ENCODE data around the gene OPN5. TPM values are rescaled to one million over a fixed set of nuclear protein-coding genes. Genes with fewer than 3 reads are reported as not detected.

Gene OPN5
- total RNA-seq (not detected in 2 replicates), polyA plus RNA-seq (not detected in 2 replicates), polyA minus RNA-seq (ENCODE audit: low replicate concordance) (not detected in 2 replicates)
- not detected in 2 replicates for polyA plus RNA-seq (2012)

GRCh38 chr6:47781732-47782131, at the start of gene OPN5:
TSS of gene OPN5 (plus strand) at chr6:47782032. CDS start at chr6:47782067, 35 bp downstream.
- no peaks in the 10 kb centered on the region for H3K79me2 ChIP-seq (ENCODE audit: control insufficient read depth, insufficient read depth, low read length)
- no peak for DNase-seq (ENCODE audit: low read depth in 2 of 2)
- no peaks in the 10 kb centered on the region for H3K4me1 ChIP-seq (ENCODE audit: control insufficient read depth, extremely low read depth, insufficient read depth, low read length)
- no peaks in the 10 kb centered on the region for H4K20me1 ChIP-seq (ENCODE audit: control insufficient read depth, extremely low read depth, insufficient read depth, low read length)
- H3K4me2 ChIP-seq (ENCODE audit: extremely low read depth, insufficient read depth, low read length) = no peak within 1 kb of the TSS
- H3K27me3 ChIP-seq (ENCODE audit: control insufficient read depth, insufficient read depth, low read length) = peaks cover 2% of the 10 kb centered on the region
- no peak within 1 kb of the TSS for H2AFZ ChIP-seq (ENCODE audit: low read length)
- no peaks in the 10 kb centered on the region for H3K36me3 ChIP-seq (ENCODE audit: control insufficient read depth, insufficient read depth, low read length)
- no peaks in the 10 kb centered on the region for H3K9me3 ChIP-seq (ENCODE audit: control insufficient read depth, insufficient read depth, low read depth, low read length)
- no peak within 1 kb of the TSS for H3K27ac ChIP-seq (ENCODE audit: insufficient read depth, low read length)
- TF ChIP-seq EZH2 (IDR thresholded peaks at IDR 0.05; ENCODE audit: low read length, missing control alignments) (no peak), CTCF (conservative IDR thresholded peaks at IDR 0.05 in 1 of 2, IDR thresholded peaks at IDR 0.05 in 1 of 2; ENCODE audit: low read depth in 1 of 2, low read length in 2 of 2) (no peak)
- no peak within 1 kb of the TSS for H3K4me3 ChIP-seq (replicated peaks in 1 of 4; ENCODE audit: control extremely low read depth in 1 of 4, insufficient read depth in 1 of 4, low read depth in 3 of 4, low read length in 4 of 4)
- H3K9ac ChIP-seq (ENCODE audit: insufficient read depth, low read length) = no peak within 1 kb of the TSS

- H3K36me3 ChIP-seq (ENCODE audit: control insufficient read depth, insufficient read depth, low read length) = no peaks in the 10 kb centered on the region
- no peak overlapping the region for H3K9ac ChIP-seq (ENCODE audit: insufficient read depth, low read length)
- no peaks in the 10 kb centered on the region for H3K9me3 ChIP-seq (ENCODE audit: control insufficient read depth, insufficient read depth, low read depth, low read length)
- no peaks in the 10 kb centered on the region for H3K79me2 ChIP-seq (ENCODE audit: control insufficient read depth, insufficient read depth, low read length)
- H3K27ac ChIP-seq (ENCODE audit: insufficient read depth, low read length) = no peak overlapping the region
- H3K4me3 ChIP-seq (replicated peaks in 1 of 4; ENCODE audit: control extremely low read depth in 1 of 4, insufficient read depth in 1 of 4, low read depth in 3 of 4, low read length in 4 of 4) = no peak overlapping the region
- no peaks in the 10 kb centered on the region for H3K4me1 ChIP-seq (ENCODE audit: control insufficient read depth, extremely low read depth, insufficient read depth, low read length)
- H3K27me3 ChIP-seq (ENCODE audit: control insufficient read depth, insufficient read depth, low read length) = no peaks in the 10 kb centered on the region
- DNase-seq (ENCODE audit: low read depth in 2 of 2) = peak in 1 of 2 donors; percentile 6
- no peak overlapping the region for H3K4me2 ChIP-seq (ENCODE audit: extremely low read depth, insufficient read depth, low read length)
- no peak for TF ChIP-seq CTCF (conservative IDR thresholded peaks at IDR 0.05 in 1 of 2, IDR thresholded peaks at IDR 0.05 in 1 of 2; ENCODE audit: low read depth in 1 of 2, low read length in 2 of 2)
- TF ChIP-seq EZH2 (IDR thresholded peaks at IDR 0.05; ENCODE audit: low read length, missing control alignments) = no peak
- no peaks in the 10 kb centered on the region for H4K20me1 ChIP-seq (ENCODE audit: control insufficient read depth, extremely low read depth, insufficient read depth, low read length)
- H2AFZ ChIP-seq (ENCODE audit: low read length) = no peak overlapping the region
These were observed 47.8 kb upstream of the OPN5 start for GRCh38 chr6:47733879-47734558.

- Histone ChIP-seq H3K36me3 (ENCODE audit: control insufficient read depth, insufficient read depth, low read length) (no peaks in the 10 kb centered on the region), H2AFZ (ENCODE audit: low read length) (no peak overlapping the region), H4K20me1 (ENCODE audit: control insufficient read depth, extremely low read depth, insufficient read depth, low read length) (no peaks in the 10 kb centered on the region), H3K27me3 (ENCODE audit: control insufficient read depth, insufficient read depth, low read length) (no peaks in the 10 kb centered on the region), H3K9ac (ENCODE audit: insufficient read depth, low read length) (no peak overlapping the region), H3K4me3 (replicated peaks in 1 of 4; ENCODE audit: control extremely low read depth in 1 of 4, insufficient read depth in 1 of 4, low read depth in 3 of 4, low read length in 4 of 4) (no peak overlapping the region), H3K27ac (ENCODE audit: insufficient read depth, low read length) (no peak overlapping the region), H3K79me2 (ENCODE audit: control insufficient read depth, insufficient read depth, low read length) (no peaks in the 10 kb centered on the region), H3K4me1 (ENCODE audit: control insufficient read depth, extremely low read depth, insufficient read depth, low read length) (no peaks in the 10 kb centered on the region), H3K9me3 (ENCODE audit: control insufficient read depth, insufficient read depth, low read depth, low read length) (no peaks in the 10 kb centered on the region), H3K4me2 (ENCODE audit: extremely low read depth, insufficient read depth, low read length) (no peak overlapping the region)
- TF ChIP-seq CTCF (conservative IDR thresholded peaks at IDR 0.05 in 1 of 2, IDR thresholded peaks at IDR 0.05 in 1 of 2; ENCODE audit: low read depth in 1 of 2, low read length in 2 of 2) (no peak), EZH2 (IDR thresholded peaks at IDR 0.05; ENCODE audit: low read length, missing control alignments) (no peak)
- no peak for DNase-seq (ENCODE audit: low read depth in 2 of 2)
These were observed 46.9 kb upstream of the OPN5 start for GRCh38 chr6:47734831-47735481.

Data from fibroblast of lung (primary cell).